Anterior cingulate cortex (tissue), 58 donors: Measurements from ENCODE around the gene SALL3.
"Not testable (repeated sequence)": the region's sequence is repeated elsewhere in the genome, so short reads cannot be mapped to it uniquely, and the experiment has no call there.

Source experiments
- DNase-seq, 58 donors: peaks; one replicate each; lab custom pipeline; 2025; lab: John Stamatoyannopoulos, UW

SALL3 gene

DNA sequence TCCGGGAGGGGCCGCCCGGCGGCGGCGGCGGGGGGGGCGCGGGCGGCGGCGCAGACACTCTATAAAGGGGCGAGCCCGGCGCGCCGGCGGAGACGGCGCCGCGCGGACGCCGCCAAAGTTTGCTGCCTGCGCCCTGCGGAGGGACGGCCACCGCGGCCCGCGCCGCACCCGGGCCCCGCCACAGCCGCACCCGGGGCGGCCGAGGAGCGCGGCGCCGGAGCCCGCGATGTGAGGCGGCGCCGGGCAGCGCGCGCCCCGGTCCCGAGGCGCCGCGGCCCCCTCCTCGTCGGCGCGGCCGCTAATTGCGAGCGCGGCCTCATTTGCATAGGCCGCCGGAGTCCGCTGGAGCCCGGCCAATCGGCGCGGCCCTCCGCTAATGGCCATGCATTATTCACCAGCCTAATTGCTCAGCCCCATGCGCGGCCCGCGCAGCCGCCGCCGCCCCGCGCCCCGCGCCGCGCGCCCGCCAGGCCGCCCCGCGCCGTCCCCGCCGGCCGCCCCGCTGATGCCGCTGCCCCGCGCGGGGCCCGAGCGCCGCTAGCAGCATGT is at the start of gene SALL3:
Gene SALL3, plus strand, starts transcription at position 89 of the 549 bp plus-strand sequence. Its CDS starts 457 bp downstream, at position 546.
- peak in 23 of 58 donors; percentile 20 to 69 (median 43) for DNase-seq

DNA sequence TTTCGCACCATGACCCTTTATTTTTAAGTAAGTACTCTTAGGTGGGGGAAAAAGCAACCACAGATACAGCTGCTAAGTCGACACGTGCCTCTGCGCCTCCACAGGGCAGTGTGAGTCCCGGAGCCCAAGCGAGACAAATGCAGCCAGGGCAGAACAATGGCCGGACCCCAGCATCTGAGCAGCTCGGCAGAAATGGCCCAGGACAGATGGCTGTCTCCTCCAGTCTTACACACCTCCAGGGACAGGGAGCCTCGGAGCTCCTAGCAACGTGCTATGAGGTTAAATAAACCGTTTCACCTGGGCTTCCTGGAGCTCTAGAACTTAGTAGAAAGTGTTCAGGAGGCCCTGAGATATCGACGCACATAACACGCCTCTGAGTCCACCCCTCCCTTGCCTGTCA is 47.3 kb upstream of the SALL3 start:
- DNase-seq, result no peak

DNA sequence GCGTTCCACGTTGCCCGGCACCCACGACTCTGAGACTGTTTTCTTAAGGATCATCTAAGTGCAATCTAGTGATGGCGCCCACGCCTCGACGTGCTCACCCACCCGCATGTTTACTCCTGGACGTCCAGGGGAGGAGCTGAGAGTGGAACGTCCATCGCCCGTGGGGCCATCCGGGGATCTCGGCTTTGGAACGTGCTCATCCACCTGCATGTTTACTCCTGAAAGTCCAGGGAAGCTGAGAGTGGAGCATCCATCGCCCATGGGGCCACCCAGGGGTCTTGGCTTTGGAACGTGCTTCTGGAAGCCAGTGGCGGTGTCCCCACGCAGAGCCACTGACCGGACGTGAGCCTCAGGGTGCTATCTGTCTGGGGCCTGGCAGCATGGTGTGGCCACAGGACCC is 45.6 kb upstream of the SALL3 start:
- DNase-seq, result no peak

DNA sequence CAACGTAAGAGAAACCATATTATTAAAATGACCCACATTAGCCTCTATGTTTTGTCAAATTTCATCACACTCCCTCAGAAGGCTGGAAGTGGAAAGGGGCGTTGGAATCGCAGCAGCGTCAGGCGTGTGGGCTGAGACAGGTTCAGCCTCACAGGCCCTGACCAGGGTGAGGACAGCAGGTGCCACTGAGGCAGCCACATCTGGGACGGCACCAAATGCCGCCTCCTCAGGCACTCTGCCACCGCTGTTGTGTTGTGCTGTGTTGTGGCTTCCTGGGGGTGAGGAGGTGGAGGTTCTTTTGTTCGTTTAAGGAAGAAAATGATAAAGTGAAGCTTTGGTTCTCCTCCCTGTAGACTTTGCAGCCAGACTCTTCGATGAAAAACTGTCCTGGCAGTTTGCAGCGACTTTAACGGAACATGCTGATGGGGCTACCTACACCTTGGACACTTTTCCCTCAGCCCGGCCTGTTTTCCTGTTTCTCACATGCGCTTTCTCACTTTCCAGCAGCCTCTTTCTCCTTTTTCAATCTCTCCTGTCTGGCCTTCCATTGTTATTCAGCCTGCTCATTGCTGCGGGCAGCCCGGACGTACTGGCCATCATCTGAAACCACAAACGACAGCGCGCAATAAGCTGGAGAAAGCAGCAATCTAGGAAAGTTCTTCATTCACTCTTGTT is 44.9 kb upstream of the SALL3 start:
- no peak for DNase-seq

DNA sequence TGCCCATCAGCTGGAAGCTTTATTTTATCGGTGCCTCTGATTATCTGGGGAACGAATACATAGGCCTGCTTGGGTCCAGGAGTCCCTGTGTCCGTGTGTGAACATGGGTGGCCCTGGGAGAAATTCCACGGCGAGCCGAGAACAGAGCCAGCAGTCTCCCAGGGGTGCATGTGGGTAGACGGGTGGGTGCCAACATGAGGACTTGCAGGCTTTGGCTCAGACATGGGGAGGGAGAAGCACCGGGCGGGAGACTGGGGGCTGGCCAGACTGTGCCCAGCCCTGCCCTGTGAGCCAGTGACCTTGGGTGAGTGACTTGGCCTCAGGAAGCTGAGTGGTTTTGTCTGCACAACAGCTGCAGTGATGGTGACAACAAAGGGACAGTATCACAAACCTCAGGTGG is 44.2 kb upstream of the SALL3 start:
- no peak for DNase-seq

DNA sequence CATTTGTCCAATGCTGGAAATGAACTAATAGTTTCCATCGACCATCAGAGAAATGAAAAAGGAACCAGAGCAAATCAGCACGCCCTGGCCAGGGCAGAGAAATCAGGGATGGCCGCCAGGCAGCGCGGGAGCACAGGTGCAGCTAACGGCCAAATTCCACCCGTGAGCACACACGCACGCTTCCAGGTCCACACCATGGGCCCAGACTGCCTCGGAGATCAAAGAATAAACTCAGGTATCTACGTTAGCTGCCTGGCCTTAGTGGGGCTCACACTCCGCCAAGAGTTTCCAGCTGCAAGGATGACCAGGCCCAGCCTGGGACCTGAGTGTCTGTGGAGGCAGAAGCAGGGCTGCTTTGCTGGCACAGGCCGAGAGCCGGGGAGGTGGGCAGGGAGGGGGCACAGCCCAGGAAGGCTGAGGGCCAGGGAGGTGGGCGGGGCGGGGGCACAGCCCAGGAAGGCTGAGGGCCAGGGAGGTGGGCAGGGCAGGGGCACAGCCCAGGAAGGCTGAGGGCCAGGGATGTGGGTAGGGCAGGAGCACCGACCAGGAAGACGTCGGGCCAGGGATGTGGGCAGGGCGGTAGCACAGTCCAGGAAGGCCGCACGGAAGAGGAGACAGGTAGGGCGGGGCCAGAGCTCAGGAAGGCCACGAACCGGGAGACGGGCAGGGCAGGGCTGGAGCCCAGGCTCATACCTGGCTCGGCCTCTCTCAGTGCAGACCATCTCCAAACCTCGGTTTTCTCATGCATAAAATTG is 43.2 kb upstream of the SALL3 start:
- no peak for DNase-seq

DNA sequence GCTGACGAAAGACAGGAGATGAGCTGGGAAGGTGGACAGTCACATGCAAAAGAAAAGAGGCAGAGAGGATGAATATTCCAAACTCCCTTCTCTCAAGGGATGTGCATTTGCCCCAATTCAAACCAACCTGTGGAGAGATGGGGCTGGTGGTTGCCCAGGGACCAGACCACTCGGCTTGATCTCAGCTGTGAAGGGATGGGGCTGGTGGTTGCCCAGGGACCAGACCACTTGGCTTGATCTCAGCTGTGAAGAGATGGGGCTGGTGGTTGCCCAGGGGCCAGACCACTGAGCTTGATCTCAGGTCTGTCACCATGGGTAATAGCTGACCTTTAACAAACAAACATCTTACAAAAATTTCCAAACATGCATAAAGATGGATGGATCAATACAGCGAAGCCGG is 42.5 kb upstream of the SALL3 start:
- no peak for DNase-seq

DNA sequence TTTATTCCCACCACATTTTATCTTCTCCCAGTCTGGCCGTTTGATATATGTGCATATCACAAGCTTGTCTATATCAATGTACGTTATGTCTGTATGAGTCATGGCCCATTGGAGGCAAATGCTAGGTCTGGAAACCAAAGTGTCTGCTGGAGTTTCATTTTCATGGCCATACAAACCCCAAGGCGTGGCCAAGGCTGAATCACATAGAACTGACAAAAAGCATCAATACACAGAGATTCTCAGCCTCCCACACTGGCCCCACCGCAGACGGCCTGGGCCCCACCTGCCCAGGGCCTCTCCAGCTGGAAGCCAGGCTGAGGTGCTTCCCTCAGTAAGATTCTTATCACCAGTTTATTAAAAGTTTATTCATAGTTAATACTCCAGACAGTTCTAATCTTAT is 40.5 kb upstream of the SALL3 start:
- no peak for DNase-seq

DNA sequence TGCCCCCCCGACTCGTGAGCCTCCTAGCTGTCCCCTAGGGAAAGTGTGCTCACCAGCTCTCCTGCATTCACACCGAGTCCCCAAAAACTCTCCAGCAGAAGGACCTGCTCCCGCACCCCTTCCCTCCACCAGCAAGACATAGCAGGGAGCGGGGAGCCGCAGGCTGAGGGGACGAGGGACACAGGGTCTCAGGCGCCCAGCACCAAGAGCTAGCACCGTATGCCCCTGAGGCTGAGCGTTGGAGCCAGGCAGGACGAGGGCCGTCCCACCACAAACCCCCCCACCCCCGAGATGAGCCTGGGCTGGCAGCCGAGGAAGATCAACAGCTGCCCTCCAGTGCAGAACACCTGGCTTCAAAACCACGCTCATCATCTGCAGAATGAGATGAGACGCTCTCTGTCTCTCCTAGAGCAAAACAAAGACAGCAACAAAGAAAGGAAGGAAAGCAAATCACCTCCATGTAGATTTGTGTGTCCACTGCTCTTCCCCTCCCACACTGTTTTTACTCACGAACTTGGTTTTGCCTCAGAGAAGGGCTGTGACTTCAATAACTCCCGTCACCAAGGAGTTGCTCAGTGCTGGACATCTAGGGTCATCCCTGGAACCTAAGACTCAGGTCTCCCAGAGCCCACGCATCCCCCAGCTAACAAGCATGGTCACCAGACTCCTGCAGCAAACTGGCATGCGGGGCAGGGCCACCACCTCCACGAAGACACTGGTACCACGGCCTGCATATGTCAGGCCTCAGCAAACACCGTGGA is 39.7 kb upstream of the SALL3 start:
- no peak for DNase-seq

DNA sequence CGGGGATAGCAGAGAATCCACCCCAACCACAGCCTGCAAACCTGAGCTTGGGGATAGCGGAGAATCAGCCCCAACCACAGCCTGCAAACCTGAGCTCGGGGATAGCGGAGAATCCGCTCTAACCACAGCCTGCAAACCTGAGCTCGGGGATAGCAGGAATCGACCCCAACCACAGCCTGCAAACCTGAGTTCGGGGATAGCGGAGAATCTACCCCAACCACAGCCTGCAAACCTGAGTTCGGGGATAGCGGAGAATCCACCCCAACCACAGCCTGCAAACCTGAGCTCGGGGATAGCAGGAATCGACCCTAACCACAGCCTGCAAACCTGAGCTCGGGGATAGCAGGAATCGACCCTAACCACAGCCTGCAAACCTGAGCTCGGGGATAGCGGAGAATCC is 37.4 kb upstream of the SALL3 start:
- not testable (repeated sequence) for DNase-seq

DNA sequence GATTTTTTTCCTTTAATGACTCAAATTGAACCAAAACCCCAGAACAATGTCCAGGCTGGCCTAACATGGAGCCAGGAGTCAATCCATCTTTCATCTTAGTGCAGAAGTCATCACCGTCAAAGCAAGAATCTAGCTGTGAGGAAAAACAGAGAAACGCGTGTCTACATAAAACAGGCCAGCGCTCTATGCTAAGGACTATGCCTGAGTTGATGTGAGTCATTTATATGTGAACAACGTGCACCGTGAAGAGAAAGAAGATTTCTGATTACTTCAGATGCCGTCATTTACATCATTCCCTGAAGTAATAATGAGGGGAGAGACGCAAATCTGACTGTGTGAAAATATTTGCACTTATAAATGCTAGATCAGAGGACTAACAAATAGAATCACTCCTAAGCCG is 34.0 kb upstream of the SALL3 start:
- DNase-seq, result no peak

DNA sequence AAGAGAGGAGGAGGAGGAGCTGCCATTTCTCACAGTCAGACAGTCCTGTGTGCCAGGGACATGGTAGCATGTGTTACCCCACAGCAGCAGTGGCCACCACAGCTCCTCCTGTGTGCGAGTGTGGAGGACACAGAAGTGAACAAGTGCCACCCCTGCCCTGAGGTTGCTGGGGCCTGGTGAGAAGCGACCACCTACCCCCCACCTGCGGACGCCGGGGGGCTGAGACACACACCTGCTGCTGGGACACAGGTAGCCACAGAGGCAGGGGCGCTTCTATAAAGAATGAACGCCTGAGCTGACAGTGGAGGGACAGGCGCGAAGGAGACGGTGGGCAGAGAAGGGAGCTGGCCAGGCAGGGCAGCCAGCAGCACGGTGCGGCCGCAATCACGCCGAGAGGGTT is 32.3 kb upstream of the SALL3 start:
- no peak for DNase-seq

DNA sequence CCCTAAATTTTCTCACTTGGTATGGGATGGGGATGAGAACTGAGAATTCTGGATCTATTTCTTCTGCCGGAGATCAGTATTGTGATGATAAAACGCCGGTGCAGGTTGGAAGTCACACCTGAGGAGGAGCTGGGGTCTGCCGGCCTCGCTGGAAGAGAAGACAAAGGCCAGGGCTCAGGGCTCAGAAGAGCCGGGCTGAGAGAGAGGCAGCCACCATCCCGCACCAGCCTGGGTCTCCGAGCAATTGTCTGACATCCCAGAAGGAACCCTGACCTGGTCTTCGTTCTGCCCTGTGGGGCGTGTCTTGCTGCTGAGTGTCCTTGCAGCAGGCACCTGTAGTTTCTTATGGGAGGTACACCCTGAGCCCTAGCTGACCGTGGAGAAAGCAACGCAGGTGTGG is 31.4 kb upstream of the SALL3 start:
- no peak for DNase-seq

DNA sequence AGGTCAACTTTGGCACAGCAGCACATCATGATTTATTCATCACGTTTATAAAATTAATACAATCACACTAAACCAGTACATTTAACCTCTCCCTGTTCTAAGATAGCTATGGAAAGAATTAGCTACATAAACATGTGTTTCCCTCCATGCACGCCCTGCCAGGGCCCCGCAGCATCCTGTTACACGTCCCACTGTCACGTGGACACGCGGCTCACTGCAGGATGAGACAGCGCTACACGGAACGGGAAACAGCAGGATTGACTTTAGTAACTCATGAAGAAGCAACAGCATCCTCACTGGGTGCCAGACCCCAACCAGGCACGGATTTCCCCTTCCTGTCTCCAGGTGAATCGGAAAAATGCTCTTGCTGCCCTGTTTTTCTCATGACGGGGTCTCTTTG is 30.9 kb upstream of the SALL3 start:
- no peak for DNase-seq

DNA sequence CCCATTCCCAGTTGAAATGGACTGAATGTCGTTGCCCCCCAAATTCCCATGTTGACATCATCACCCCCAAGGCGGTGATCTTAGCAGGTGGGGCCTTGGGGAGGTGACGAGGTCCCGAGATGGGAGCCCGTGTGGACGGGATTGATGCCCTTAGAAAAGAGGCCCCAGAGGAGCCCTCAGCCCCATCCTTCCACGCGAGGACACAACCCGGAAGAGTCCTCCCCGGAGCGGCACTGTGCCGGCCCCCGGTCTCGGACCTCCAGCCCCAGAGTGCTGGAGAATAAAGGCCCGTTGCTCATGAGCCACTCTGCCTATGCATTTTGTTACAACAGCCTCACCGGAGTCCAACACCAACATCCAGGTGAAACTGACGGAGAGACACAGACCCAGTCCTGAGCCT is 30.4 kb upstream of the SALL3 start:
- DNase-seq, result no peak

DNA sequence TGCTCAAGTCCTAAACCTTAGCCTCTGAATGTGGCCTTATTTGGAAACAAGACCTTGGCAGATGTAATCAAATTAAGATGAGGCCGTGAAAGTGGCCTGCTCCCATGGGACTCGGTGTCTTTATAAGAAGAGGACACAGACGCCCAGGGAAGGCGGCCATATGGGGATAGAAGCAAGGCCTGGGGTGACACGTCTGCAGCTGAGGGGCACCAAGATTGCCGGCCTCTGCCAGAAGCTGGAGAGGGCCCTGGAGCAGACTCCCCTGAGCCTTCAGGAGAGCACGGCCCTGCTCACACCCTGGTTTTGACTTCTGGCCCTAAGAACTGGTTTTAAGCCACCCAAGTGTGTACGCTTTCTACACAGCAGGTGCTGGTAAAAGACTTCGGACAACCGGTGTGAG is 29.2 kb upstream of the SALL3 start:
- DNase-seq, result no peak

DNA sequence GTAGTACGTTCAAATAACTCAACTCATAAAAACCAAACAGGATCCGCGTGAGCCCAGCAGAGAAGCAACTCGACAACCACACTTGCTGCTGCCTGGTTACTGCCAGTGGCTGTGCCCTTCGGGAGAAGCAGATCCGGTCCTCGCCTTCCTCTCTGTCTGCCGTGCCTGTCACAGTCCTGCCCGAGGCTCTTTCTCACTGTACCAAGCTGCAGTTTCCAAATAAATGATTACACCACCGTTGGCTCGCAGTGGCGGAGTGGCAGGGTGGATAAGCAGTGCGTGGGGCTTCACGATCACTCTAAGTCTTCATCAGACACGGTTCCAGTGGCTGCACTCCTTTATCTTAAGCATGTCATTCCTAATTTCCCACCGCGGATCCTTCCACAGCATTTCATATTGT is 26.1 kb upstream of the SALL3 start:
- no peak for DNase-seq

DNA sequence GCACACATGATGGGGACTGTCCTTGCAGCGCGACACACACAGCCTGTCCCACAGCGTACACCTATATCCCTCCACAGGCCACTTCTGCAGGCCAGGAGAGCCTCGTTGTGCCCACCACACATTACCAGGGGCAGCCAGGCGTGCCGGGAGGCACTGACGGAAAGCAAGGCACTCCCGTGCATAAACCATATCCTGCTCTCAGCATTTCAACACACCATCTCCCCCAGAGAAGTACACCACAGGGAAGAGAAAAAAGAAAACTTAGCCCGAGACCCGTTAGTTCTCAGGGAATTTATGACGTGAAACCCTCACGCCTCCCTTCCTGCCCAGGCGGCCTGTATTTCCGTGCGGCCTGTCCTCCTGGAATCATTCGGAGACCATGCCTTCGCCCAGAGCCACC is 24.6 kb upstream of the SALL3 start:
- DNase-seq, result no peak

DNA sequence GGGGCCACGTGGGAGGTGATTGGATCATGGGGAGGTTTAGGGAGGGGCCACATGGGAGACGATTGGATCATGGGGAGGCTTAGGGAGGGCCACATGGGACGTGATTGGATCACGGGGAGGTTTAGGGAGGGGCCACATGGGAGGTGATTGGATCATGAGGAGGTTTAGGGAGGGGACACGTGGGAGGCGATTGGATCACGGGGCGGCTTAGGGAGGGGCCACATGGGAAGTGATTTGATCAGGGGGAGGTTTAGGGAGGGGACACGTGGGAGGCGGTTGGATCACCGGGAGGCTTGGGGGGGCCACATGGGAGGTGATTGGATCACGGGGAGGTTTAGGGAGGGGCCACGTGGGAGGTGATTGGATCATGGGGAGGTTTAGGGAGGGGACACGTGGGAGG is 22.5 kb upstream of the SALL3 start:
- no peak for DNase-seq

DNA sequence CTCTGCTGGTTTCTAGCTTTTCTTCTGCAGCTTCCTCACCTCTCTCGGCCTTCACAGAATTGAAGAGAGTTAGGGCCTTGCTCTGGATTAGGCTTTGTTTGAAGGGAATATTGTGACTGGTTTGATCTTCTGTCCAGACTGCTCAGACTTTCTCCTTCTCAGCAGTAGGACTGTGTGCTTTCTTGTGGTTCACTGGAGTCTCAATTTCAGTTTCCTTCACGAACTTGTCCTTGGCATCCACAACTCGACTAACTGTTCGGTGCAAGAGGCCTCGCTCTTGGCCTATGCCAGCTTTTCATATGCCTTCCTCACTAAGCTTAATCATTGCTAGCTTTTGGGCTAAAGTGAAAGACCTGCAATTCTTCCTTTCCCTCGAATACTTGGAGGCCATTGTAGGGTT is 18.9 kb upstream of the SALL3 start:
- DNase-seq, result no peak

DNA sequence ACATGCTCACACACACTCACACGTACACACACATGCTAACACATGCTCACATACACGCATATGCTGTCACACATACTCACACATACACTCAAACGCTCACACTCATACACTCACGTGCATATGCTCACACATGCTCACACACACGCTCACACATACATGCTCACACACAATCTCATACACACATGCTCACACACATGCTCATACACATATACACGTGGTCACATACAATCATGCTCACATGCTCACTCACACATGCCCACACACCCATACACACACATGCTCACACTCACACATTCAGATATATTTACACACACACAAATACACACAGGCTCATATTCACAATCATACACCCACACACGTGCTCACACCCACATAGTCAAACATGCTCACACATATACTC is 17.5 kb upstream of the SALL3 start:
- DNase-seq, result no peak
